ENCODE data around the gene PRPF6.
"Not testable (repeated sequence)": the region's sequence is repeated elsewhere in the genome, so short reads cannot be mapped to it uniquely, and the experiment has no call there.

PRPF6 gene

DNA sequence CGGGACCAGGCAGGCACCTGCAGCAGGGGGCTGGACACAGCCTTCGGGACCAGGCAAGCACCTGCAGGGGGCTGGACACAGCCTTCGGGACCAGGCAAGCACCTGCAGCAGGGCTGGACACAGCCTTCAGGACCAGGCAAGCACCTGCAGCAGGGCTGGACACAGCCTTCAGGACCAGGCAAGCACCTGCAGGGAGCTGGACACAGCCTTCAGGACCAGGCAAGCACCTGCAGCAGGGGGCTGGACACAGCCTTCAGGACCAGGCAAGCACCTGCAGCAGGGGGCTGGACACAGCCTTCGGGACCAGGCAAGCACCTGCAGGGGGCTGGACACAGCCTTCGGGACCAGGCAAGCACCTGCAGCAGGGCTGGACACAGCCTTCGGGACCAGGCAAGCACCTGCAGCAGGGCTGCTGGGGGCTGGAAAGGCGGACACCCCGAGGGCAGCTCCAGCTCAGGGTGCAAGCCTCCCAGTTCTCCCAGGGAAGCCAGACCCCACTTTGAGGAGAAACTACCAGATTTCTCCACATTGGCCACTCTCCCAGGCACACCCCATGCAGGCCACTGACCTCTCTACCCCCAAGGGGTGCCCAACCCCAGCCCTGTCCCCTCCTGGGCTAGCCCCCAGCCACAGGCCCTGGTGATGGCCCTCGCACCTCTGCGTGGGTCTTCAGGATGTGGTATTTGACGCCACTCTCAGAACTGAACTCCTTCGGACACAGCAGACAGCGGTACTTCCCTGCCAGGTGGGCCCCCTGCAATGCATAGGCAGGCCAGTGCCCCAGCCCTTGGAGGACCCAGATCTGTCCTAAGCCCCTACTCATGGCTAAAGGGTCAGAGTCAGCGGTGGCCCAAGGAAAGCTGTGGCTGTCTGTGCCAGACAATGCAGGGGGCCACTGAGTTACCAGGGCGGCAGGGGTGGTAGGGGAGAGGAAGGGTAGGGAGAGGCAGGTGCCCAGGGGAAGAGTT, 20.0 kb upstream of the PRPF6 start:
- not testable (repeated sequence) for DNase-seq (ENCODE audit: low read depth in 3 of 3)

GRCh38 chr20:63961664-63962425, 19.1 kb upstream of the PRPF6 start:
- no peak for DNase-seq (ENCODE audit: low read depth in 3 of 3)

- DNase-seq (ENCODE audit: low read depth in 3 of 3): no peak
These were observed 18.2 kb upstream of the PRPF6 start for GRCh38 chr20:63962426-63963347.

DNA sequence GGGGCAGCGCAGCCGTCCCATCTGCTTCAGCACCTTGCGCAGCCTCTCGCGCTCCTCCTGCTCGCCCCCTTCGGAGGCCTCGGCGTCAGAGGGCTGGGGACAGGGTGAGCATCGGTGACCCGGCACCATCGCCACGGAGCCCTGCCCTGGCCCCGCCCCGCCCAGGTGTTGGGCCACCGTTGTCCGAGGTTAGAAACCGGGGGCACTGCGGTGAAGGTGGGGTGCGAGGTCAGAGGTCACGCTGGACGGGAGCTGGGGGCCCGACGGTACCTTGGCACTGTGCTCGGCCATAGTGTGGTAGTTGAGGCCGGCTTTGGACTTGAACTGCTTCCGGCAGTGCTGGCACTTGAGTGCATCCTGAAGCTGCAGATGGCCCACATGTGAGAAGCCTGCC, 17.6 kb upstream of the PRPF6 start:
- DNase-seq (ENCODE audit: low read depth in 3 of 3): no peak

- DNase-seq (ENCODE audit: low read depth in 3 of 3): no peak
These were observed 17.1 kb upstream of the PRPF6 start for GRCh38 chr20:63963784-63964301.

GRCh38 chr20:63964412-63964811, 16.5 kb upstream of the PRPF6 start:
- DNase-seq (ENCODE audit: low read depth in 3 of 3): no peak

- no peak for DNase-seq (ENCODE audit: low read depth in 3 of 3)
These were observed 14.6 kb upstream of the PRPF6 start for GRCh38 chr20:63966172-63966943.

- no peak for DNase-seq (ENCODE audit: low read depth in 3 of 3)
These were observed 14.0 kb upstream of the PRPF6 start for GRCh38 chr20:63966944-63967322.

DNA sequence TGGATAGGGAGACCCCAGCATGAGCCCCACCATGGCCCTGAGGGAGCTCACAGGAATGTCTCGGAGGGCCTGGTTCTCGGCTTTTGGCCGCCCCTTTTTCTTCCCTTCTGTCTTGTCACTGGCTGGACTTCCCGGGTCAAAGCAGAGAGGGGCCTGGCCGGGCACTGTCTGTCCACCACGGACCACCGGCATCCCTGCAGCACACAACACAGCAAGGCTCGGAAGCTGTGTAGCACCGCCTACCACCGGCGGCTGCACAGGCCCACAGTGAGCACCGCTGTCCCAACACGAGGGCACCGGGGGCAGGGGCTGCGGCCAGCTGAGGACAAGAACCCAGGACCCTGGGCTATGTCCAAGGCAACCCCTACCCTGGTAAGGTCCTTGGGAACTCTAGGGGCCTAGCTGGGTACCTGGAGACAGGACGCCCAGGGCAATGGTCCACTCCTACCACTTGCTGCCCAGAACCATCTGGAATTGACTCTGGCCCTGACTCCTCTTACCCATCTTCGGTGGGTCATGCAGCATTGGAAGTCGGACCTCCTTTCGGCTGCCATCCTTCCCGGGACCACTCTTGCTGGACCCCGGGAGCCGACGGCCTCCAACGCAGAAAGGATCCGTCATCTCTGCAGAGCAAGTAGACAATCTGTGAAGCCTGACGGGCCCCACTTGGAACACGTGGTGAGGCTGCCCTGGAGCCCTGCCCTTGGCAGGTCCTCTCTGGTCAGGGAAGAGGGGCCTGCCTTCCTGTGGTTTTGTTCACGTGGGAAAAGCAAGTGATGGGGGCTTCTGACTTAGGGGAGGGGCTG, 13.4 kb upstream of the PRPF6 start:
- no peak for DNase-seq (ENCODE audit: low read depth in 3 of 3)

DNA sequence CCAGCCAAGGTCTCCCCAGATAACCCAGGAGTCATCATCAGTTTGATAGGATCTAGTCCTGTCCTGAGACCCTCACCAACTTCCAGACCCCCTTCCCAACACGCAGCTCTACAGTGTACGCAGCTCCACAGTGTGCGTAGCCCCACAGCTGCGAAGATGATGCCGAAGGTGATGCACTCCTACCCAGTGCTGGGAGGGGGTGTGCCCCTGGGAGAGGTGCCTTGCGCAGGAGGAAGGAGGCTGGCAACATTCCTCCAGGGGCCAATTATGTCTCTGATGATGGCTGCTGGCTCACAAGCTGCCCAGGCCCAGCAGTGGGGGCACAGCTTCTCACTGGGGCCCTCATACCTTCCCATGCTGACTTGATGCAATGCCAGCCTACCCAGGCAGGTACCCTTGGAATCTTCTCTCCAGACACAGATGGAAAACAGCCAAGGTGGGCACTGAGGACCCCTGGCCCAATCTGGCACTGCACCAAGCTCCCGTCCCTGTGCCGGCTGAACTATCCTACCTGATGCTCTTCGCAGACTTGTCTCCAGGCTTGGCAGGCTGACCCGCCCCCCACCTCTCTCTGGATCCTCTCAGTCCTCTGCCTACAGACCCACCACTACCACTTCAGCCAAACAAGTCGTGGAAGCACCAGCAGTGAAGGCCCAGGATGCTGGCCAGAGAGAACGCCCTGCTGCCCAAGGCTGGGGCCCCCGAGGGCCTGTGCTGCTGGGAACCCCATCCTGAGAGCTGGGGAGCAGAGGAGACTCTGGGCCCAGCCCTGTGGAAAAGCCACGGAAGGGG, 12.6 kb upstream of the PRPF6 start:
- DNase-seq (ENCODE audit: low read depth in 3 of 3): no peak

DNA sequence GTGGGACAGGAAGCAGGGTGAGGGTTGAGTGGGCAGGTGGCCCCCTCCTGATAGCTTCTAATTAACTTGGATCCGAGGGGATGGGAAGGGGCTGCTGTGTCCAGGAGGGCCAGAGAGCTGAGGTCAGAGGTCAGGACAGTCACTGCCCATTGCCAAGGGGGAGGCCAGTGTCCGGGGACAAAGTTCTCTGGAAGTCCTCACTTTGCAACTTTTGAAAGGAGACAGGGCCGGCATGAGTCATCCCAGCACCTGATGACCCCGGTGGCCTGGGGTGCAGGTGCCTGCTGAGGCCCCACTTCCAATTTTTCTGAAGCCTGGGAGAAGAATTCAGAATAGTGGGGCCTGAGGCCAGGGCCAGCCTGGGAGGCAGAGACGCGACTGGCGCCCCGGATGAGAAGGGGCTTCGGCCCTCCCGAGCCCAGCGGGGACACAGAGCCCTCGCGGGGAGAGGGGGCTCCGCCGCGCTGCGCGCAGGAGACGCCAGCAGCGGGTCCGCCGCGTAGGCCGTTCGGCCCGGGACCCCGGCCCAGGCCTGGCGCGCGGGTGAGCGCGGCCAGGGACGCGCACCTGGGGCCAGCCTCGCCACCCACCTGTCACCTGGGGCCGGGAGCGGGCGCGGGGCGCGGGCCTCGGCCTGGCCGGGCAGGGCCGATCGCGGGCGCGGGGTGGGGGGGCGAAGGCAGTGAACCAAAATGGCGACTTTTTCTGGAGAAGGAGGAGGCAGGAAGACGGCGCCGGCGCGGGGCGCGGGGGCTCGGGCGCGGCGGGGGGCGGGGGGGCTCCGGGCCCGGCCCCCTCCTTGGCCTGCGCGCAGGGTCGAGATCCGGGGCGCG, 11.8 kb upstream of the PRPF6 start:
- DNase-seq (ENCODE audit: low read depth in 3 of 3): no peak

DNA sequence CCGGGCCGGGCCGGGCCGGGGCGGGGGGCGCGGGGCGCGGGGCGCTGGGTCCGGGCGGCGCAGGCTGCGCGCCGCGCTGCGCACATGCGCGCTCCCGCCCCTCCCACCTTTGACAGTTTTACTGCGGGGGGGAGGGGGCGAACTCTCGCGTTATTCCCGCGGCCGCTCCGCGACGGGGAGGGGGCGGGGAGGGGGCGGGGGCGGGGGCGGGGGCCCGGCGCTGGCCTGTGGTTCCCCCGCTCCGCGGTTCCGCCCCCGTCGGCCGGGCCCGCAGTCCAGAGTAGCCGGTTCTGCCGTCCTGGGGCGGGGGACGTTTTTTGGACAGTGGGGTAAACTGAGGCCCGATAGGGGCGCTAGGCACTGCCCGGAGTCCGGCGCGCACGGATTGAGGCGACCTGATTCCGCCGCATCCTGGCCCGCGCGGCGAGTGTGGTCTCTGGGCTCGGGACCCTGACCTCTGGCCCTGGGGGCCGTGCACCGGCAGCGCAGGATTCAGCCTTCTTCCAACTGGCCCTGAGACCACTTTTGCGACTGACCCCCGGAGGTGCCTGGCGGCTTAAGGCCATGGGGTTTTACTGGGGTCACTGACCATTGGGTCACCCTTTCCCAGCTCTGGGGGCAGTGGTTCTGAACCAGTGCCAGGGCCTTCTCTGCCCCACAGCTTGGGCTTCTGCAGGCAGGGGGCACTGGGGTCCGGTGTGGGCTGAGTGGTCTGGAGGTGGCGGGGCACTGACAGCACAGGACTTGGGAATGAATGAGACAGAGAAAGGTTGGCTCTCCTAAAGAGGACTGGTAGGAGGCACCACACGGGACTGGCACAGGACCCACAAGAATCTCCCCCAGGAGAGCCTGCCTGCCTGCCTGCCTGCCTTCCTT, 10.9 kb upstream of the PRPF6 start, which contains the start of gene ZNF512B:
Gene ZNF512B, minus strand, starts transcription at position 93 of the 876 bp plus-strand sequence. CDS start 1,980 bp downstream, outside the sequence.
- peak in 1 of 3 experiments; percentile 64 for DNase-seq (ENCODE audit: low read depth in 3 of 3)

GRCh38 chr20:63970714-63971431, 10.1 kb upstream of the PRPF6 start:
- no peak for DNase-seq (ENCODE audit: low read depth in 3 of 3)

- not testable (repeated sequence) for DNase-seq (ENCODE audit: low read depth in 3 of 3)
These were observed 9.0 kb upstream of the PRPF6 start for GRCh38 chr20:63971960-63972311.

DNA sequence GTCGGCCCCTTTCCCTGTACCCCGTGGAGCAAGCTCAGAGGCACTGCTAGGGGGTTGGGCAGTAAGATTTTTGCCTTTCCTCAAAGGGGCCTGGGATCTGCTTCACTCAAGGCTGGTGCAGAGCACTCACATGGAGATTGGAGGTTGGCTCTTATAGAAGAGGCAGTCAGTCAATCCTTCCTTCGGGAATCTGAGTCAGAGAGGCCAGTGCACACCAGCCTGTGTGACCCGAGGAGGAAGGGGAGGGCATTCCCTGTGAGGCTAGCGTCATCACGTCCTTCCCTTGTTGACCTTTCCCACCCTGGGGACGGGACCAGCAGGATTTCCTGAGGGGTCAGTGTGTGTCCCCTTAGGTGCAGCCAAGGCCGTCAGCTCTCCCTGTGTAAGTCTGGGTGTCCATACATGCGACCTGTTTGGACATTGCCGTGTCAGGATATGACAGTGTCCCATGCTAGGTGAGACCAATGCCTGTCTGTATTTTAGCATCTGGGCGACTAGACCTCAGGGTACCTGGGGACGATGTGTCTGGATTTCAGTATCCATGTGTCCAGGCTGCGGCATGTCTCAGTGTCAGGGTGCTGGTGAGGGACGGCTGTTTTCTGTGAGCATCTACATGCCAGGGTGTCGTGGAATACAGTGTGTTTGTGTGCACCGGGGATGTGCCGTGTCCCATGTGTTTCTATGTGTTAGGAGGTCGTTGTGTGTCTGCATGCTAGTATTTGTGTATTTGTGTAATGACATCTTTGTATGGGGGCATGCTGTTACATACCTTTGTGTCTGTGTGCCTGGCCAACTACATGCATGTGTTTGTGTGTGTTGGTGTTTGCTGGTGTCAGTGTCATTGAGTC, 8.4 kb upstream of the PRPF6 start:
- no peak for DNase-seq (ENCODE audit: low read depth in 3 of 3)

- no peak for DNase-seq (ENCODE audit: low read depth in 3 of 3)
These were observed 7.8 kb upstream of the PRPF6 start for GRCh38 chr20:63973160-63973479.
